Fibroblast of lung (primary cell): Measurements from ENCODE around the gene IL1B.

Experiments used
- CTCF ChIP-seq, 2 donors: IDR thresholded peaks in 1 of 2; conservative IDR thresholded peaks in 1 of 2; 1 replicate in 1 of 2; 2 replicates in 1 of 2; pipeline ENCODE4 v1.5.1; 2011 to 2012; ENCODE audit warnings: low read length in 2 of 2, control low read depth in 1 of 2, inconsistent platforms in 1 of 2, low read depth in 1 of 2, mild to moderate bottlenecking in 1 of 2
- EZH2 ChIP-seq: IDR thresholded peaks from 2 replicates; pipeline ENCODE4 v1.5.1; 2012; ENCODE audit warnings: low read length, control low read depth, mild to moderate bottlenecking; ENCODE audit errors: missing control alignments

DNA sequence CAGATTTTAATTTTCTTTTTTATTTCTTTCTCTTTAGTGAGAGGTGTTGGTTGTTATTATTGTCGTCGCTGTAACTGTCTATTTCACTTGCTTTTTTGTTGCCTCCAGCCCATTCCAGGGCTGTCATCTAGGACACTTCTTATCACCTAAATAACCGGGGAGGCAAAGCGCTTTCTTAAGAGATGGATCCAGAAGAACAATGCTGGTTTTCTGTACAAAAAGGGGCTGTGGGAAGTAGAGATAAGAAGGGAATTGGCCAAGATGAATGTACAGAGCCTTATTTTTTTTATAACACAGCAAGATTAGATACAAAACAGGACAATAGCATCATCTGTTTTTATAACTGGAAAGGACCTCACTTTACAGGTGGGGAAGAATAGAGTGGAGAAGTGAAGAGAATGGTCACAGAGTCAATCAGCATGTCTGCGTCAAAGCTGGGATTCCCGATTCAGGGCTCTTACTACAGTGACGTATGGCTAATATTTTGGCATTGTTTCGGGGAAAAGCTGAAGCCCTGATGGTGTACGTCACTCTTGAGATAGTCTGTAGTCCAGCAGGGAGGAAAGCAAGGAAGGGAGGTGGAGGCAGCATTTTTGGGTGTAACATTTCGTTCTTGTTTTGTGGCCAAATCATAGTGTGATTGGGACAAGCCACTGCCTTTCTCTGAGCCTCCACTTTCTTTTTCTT is 23.2 kb downstream of the IL1B start:
- TF ChIP-seq CTCF (conservative IDR thresholded peaks at IDR 0.05 in 1 of 2, IDR thresholded peaks at IDR 0.05 in 1 of 2; ENCODE audit: low read depth in 1 of 2, low read length in 2 of 2): no peak
- TF ChIP-seq EZH2: no peak
